ENCODE measurements around the gene GNLY.

GRCh38 chr2:85703329-85703728 lies 9.2 kb downstream of the GNLY start:
- TF ChIP-seq EZH2 (IDR thresholded peaks at IDR 0.05; ENCODE audit: borderline replicate concordance) (no peak), CTCF (IDR thresholded peaks at IDR 0.05; ENCODE audit: poor library complexity) (no peak), EZH2phosphoT487 (IDR thresholded peaks at IDR 0.05; ENCODE audit: low read depth, severe bottlenecking, unreplicated experiment) (no peak)

All from hepatocyte (in vitro differentiated cells).